Measurements from ENCODE around the gene PBXIP1. TPM values are rescaled to one million over a fixed set of nuclear protein-coding genes. Genes with fewer than 3 reads are reported as not detected.

PBXIP1 gene
- total RNA-seq, 2 experiments from 2014 or later: 23.8 to 37.7 TPM

GRCh38 chr1:154958681-154959425 is 3.0 kb upstream of the PBXIP1 start:
- ChIA-PET POLR2A (interaction anchor here (1.5 kb wide), 1 partner anchor 15 kb away, joined by 6 read pairs; no protein-coding TSS in a partner anchor), CTCF (ENCODE audit: unreplicated experiment) (no interaction called here)
- H3K4me3 ChIP-seq (ENCODE audit: low read depth, low read length, poor library complexity, severe bottlenecking): no peak overlapping the region
- H2AFZ ChIP-seq (ENCODE audit: low read length): no peak overlapping the region
- no peaks in the 10 kb centered on the region for H3K9me2 ChIP-seq (ENCODE audit: insufficient read depth, low read length)
- peaks cover 55% of the 10 kb centered on the region for H3K4me1 ChIP-seq (ENCODE audit: insufficient read depth, low read length, poor library complexity, severe bottlenecking)
- TF ChIP-seq EZH2phosphoT487 (IDR thresholded peaks at IDR 0.05; ENCODE audit: borderline replicate concordance, low read depth, low read length) (no peak), CTCF (conservative IDR thresholded peaks at IDR 0.05; ENCODE audit: low read length) (no peak)
- H3K27ac ChIP-seq (ENCODE audit: low read depth, low read length, poor library complexity, severe bottlenecking): peak overlapping the region; percentile 5
- peaks cover 30% of the 10 kb centered on the region for H3K79me2 ChIP-seq (ENCODE audit: insufficient read depth, low read depth, low read length)
- 0 out of 2 replicates have a peak, but pooled peaks cover 4% of the 10 kb centered on the region for H4K20me1 ChIP-seq (ENCODE audit: insufficient read depth, low read length)
- H3K36me3 ChIP-seq (ENCODE audit: insufficient read depth, low read length): peaks cover 47% of the 10 kb centered on the region
- no peaks in the 10 kb centered on the region for H3K9me3 ChIP-seq (ENCODE audit: low read length)
- H3K4me2 ChIP-seq (ENCODE audit: low read length): peak overlapping the region; percentile 1; the same call in 1 of the 2 replicates
- no peak for DNase-seq (ENCODE audit: low spot score)
- intact Hi-C loops (cut with micrococcal nuclease; ENCODE audit: unreplicated experiment): no loop called here
- BruUV-seq (replicated peaks): no TSS peak

GRCh38 chr1:154958036-154958435 is 2.1 kb upstream of the PBXIP1 start:
- peak overlapping the region; percentile 5 for H3K27ac ChIP-seq (ENCODE audit: low read depth, low read length, poor library complexity, severe bottlenecking)
- no peaks in the 10 kb centered on the region for H3K9me3 ChIP-seq (ENCODE audit: low read length)
- BruUV-seq (replicated peaks): no TSS peak
- no peak for TF ChIP-seq CTCF (conservative IDR thresholded peaks at IDR 0.05; ENCODE audit: low read length)
- no peak for DNase-seq (ENCODE audit: low spot score)
- peaks cover 56% of the 10 kb centered on the region for H3K4me1 ChIP-seq (ENCODE audit: insufficient read depth, low read length, poor library complexity, severe bottlenecking)
- H3K4me2 ChIP-seq (ENCODE audit: low read length): no peak overlapping the region
- intact Hi-C loops (cut with micrococcal nuclease; ENCODE audit: unreplicated experiment): no loop called here
- CTCF ChIA-PET (ENCODE audit: unreplicated experiment): no interaction called here
- peaks cover 37% of the 10 kb centered on the region for H3K79me2 ChIP-seq (ENCODE audit: insufficient read depth, low read depth, low read length)
- H2AFZ ChIP-seq (ENCODE audit: low read length): no peak overlapping the region
- 0 out of 2 replicates have a peak, but pooled peaks cover 4% of the 10 kb centered on the region for H4K20me1 ChIP-seq (ENCODE audit: insufficient read depth, low read length)
- no peak overlapping the region for H3K4me3 ChIP-seq (ENCODE audit: low read depth, low read length, poor library complexity, severe bottlenecking)
- peaks cover 39% of the 10 kb centered on the region for H3K36me3 ChIP-seq (ENCODE audit: insufficient read depth, low read length)
- no peaks in the 10 kb centered on the region for H3K9me2 ChIP-seq (ENCODE audit: insufficient read depth, low read length)
- POLR2A ChIA-PET: interaction anchor here (1.5 kb wide), 1 partner anchor 16 kb away, joined by 6 read pairs; no protein-coding TSS in a partner anchor

GRCh38 chr1:154957091-154957657 is 1.3 kb upstream of the PBXIP1 start:
- Histone ChIP-seq H3K27ac (ENCODE audit: low read depth, low read length, poor library complexity, severe bottlenecking) (peak overlapping the region; percentile 87), H4K20me1 (ENCODE audit: insufficient read depth, low read length) (0 out of 2 replicates have a peak, but pooled peaks cover 4% of the 10 kb centered on the region), H3K9me2 (ENCODE audit: insufficient read depth, low read length) (no peaks in the 10 kb centered on the region), H3K36me3 (ENCODE audit: insufficient read depth, low read length) (peaks cover 31% of the 10 kb centered on the region), H3K4me2 (ENCODE audit: low read length) (peak overlapping the region; percentile 85; the same call in 1 of the 2 replicates), H3K9me3 (ENCODE audit: low read length) (no peaks in the 10 kb centered on the region), H3K79me2 (ENCODE audit: insufficient read depth, low read depth, low read length) (peaks cover 45% of the 10 kb centered on the region), H2AFZ (ENCODE audit: low read length) (no peak overlapping the region), H3K4me1 (ENCODE audit: insufficient read depth, low read length, poor library complexity, severe bottlenecking) (peaks cover 57% of the 10 kb centered on the region), H3K4me3 (ENCODE audit: low read depth, low read length, poor library complexity, severe bottlenecking) (no peak overlapping the region)
- no peak for DNase-seq (ENCODE audit: low spot score)
- intact Hi-C loops (cut with micrococcal nuclease; ENCODE audit: unreplicated experiment): no loop called here
- CTCF ChIA-PET (ENCODE audit: unreplicated experiment): no interaction called here
- POLR2A ChIA-PET: interaction anchor here (1.5 kb wide), 1 partner anchor 16 kb away, joined by 6 read pairs; no protein-coding TSS in a partner anchor
- TF ChIP-seq CTCF (conservative IDR thresholded peaks at IDR 0.05; ENCODE audit: low read length) (no peak), EZH2phosphoT487 (IDR thresholded peaks at IDR 0.05; ENCODE audit: borderline replicate concordance, low read depth, low read length) (no peak)
- TSS peak; percentile 41 for BruUV-seq (replicated peaks)

All from OCI-LY7 (cell line).